Esophagus squamous epithelium (tissue), 5 donors: ENCODE results near the gene ZMYM2. TPM values are rescaled to one million over a fixed set of nuclear protein-coding genes. Genes with fewer than 3 reads are reported as not detected.

Experiments
- DNase-seq: peaks from one replicate; lab custom pipeline; 2025; lab: John Stamatoyannopoulos, UW
- H3K27ac ChIP-seq, 4 donors: fragments of 200-600 bp; sonication (generic); one replicate each; pipeline ENCODE4 v1.5.1; 2016 to 2019; ENCODE audit warnings: mild to moderate bottlenecking in 1 of 4
- H3K27me3 ChIP-seq, 4 donors: fragments of 200-600 bp; sonication (generic); 1 replicate in 3 of 4; 2 replicates in 1 of 4; pipeline versions ENCODE4 v1.5.1 to v1.6.0; 2017 to 2021; ENCODE audit warnings: antibody characterized with exemption in 1 of 4
- H3K36me3 ChIP-seq, 3 donors: fragments of 200-600 bp; sonication (generic); one replicate each; pipeline ENCODE4 v1.5.1; 2016 to 2019
- H3K4me1 ChIP-seq, 3 donors: fragments of 200-600 bp; sonication (generic); one replicate each; pipeline ENCODE4 v1.5.1; 2017 to 2019
- H3K4me3 ChIP-seq, 4 donors: fragments of 200-600 bp; sonication (generic); 1 replicate in 3 of 4; 2 replicates in 1 of 4; pipeline ENCODE4 v1.5.1; 2016 to 2019; ENCODE audit warnings: mild to moderate bottlenecking in 2 of 4, moderate library complexity in 1 of 4
- H3K9me3 ChIP-seq, 3 donors: fragments of 200-600 bp; sonication (generic); one replicate each; pipeline ENCODE4 v1.5.1; 2016 to 2019
- CTCF ChIP-seq, 6 experiments: fragments of 450-650 bp in 4 of 6; fragments of 200-600 bp in 2 of 6; sonication (generic) in 2 of 6; IDR thresholded peaks; one replicate each; pipeline ENCODE4 v1.5.1; 2016 to 2019; ENCODE audit warnings: antibody characterized with exemption in 6 of 6, mild to moderate bottlenecking in 4 of 6, moderate library complexity in 4 of 6
- POLR2A ChIP-seq, 4 donors: fragments of 450-650 bp; IDR thresholded peaks; one replicate each; pipeline ENCODE4 v1.6.1; 2017; ENCODE audit warnings: antibody characterized with exemption in 4 of 4, mild to moderate bottlenecking in 4 of 4, moderate library complexity in 3 of 4
- WGBS, 2 donors: methylation state at CpG; one replicate each; pipeline ENCODE4 v1.1.5; 2018; 5-methylcytosine and 5-hydroxymethylcytosine counted together
- intact Hi-C: fragments of 100-400 bp; cut with DNase I; formaldehyde crosslinking; loops from one replicate; pipeline ENCODE4 v1.15.0; 2022
- total RNA-seq, 4 donors: library from RNA; depleted of rRNA; stranded (reverse); fragments of >200 nt; gene quantifications; one replicate each; pipeline ENCODE4 v1.1.0, GENCODE V29; 2016
- donor health status: DM: yes; HTN: yes; CAD: no.

ZMYM2 gene
- total RNA-seq, 4 donors from 2014 or later: 36.4 to 76.5 (median 46.9) TPM

- no peak overlapping the region for H3K27ac ChIP-seq
- no peak overlapping the region for H3K4me3 ChIP-seq
- WGBS, 2 donors: 77 to 94% methylated on average over 2 of the region's 2 CpGs
- H3K36me3 ChIP-seq: peaks cover 7 to 94% (median 10%) of the 10 kb centered on the region in 3 donors
- TF ChIP-seq CTCF (IDR thresholded peaks at IDR 0.05) (no peak), POLR2A (IDR thresholded peaks at IDR 0.05) (no peak)
- DNase-seq: no peak
- no peaks in the 10 kb centered on the region for H3K9me3 ChIP-seq
- no peaks in the 10 kb centered on the region for H3K27me3 ChIP-seq
- H3K4me1 ChIP-seq: no peaks in the 10 kb centered on the region
- intact Hi-C loops: no loop called here
Measured at GRCh38 chr13:20073775-20074174, 115.2 kb downstream of the ZMYM2 start.

- Histone ChIP-seq H3K4me3 (no peak overlapping the region), H3K9me3 (no peaks in the 10 kb centered on the region), H3K4me1 (no peaks in the 10 kb centered on the region), H3K27ac (no peak overlapping the region), H3K27me3 (no peaks in the 10 kb centered on the region), H3K36me3 (peaks cover 7 to 92% (median 10%) of the 10 kb centered on the region in 3 donors)
- no peak for TF ChIP-seq POLR2A (IDR thresholded peaks at IDR 0.05)
- TF ChIP-seq CTCF (IDR thresholded peaks at IDR 0.05): no peak
- WGBS, 2 donors: 54 to 73% methylated on average over 1 of the region's 1 CpG
- DNase-seq: no peak
- intact Hi-C loops: no loop called here
Measured at GRCh38 chr13:20074966-20075365, 116.4 kb downstream of the ZMYM2 start.

- 85 to 86% methylated on average over 2 of the region's 2 CpGs for whole genome bisulfite sequencing, 2 donors
Measured at GRCh38 chr13:20077086-20077485, 118.6 kb downstream of the ZMYM2 start.

GRCh38 chr13:20080377-20081164 lies 122.0 kb downstream of the ZMYM2 start:
- H3K4me1 ChIP-seq: no peaks in the 10 kb centered on the region
- intact Hi-C loops: no loop called here
- no peaks in the 10 kb centered on the region for H3K27me3 ChIP-seq
- H3K27ac ChIP-seq: no peak overlapping the region
- TF ChIP-seq CTCF (IDR thresholded peaks at IDR 0.05) (no peak), POLR2A (IDR thresholded peaks at IDR 0.05) (no peak)
- WGBS, 2 donors: 94 to 97% methylated on average over 6 to 7 of the region's 7 CpGs
- no peaks in the 10 kb centered on the region for H3K9me3 ChIP-seq
- DNase-seq: no peak
- H3K4me3 ChIP-seq: no peak overlapping the region
- H3K36me3 ChIP-seq: peaks cover 0 to 92% (median 4%) of the 10 kb centered on the region in 3 donors

More at GRCh38 chr13:20077086-20077485, 118.6 kb downstream of the ZMYM2 start:
- TF ChIP-seq CTCF (IDR thresholded peaks at IDR 0.05): no peak
- no peak for TF ChIP-seq POLR2A (IDR thresholded peaks at IDR 0.05)
- H3K4me1 ChIP-seq: no peaks in the 10 kb centered on the region
- H3K9me3 ChIP-seq: no peaks in the 10 kb centered on the region
- intact Hi-C loops: no loop called here
- H3K4me3 ChIP-seq: no peak overlapping the region
- DNase-seq: no peak
- no peaks in the 10 kb centered on the region for H3K27me3 ChIP-seq
- H3K36me3 ChIP-seq: peaks cover 0 to 92% (median 10%) of the 10 kb centered on the region in 3 donors
- H3K27ac ChIP-seq: no peak overlapping the region

GRCh38 chr13:20090349-20090748 lies 131.8 kb downstream of the ZMYM2 start:
- H3K9me3 ChIP-seq: no peaks in the 10 kb centered on the region
- no peaks in the 10 kb centered on the region for H3K4me1 ChIP-seq
- intact Hi-C loops: no loop called here
- no peak for DNase-seq
- no peak overlapping the region for H3K4me3 ChIP-seq
- H3K27ac ChIP-seq: no peak overlapping the region
- no peaks in the 10 kb centered on the region for H3K27me3 ChIP-seq
- peaks cover 0 to 26% (median 4%) of the 10 kb centered on the region in 3 donors for H3K36me3 ChIP-seq
- TF ChIP-seq CTCF (IDR thresholded peaks at IDR 0.05): no peak
- TF ChIP-seq POLR2A (IDR thresholded peaks at IDR 0.05): no peak
- WGBS, 2 donors: 41 to 42% methylated on average over 1 of the region's 1 CpG
